ENCODE results near the gene FAM3A.

DNA sequence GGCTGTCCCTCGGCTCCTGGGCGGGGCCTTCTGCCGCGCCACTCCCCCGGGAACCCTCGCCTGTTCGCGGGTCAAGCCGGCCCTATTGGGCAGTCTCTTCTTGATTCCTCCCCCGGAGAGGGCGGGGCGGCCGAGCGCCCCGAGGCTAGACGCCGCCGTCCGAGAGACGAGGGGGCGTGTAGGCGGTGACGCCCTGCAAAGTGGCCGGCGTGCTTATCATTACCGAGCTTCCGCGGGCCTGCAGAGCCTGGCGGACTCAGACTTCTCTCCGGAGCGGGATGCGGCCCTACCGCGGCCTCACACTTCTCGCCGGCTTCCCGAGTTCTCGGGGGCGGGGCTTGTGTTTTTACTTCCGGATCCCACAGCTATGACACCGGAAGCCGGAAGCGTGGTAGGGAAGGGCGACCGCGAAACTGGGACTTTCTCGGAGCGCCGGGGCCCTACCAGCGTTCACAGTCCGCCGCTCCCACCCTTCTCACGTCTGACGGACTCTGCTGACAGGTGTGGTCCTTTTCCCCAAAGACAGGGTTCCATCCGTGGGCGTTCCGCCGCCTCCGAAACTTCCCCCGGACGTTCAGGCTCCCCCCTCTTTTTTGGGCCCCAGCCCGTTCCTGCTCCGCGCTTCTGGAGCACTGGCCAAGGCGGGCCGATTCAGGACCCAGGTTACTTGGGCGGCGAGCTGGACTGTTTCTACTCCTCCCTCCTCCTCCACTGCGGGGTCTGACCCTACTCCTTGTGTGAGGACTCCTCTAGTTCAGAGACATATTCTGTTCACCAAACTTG is 31.4 kb upstream of the FAM3A start, which contains the start of gene IKBKG:
- TF ChIP-seq EZH2phosphoT487 (IDR thresholded peaks at IDR 0.05; ENCODE audit: insufficient read depth, low read depth) (no peak), EZH2 (IDR thresholded peaks at IDR 0.05; ENCODE audit: insufficient read depth, poor library complexity, severe bottlenecking) (no peak)
